NT2/D1 (cell line): ENCODE measurements around the gene KIF1A.

Experiments used
- SUZ12 ChIP-seq: IDR thresholded peaks from 2 replicates; pipeline ENCODE4 v1.6.1; 2011; ENCODE audit not compliant: insufficient read length, insufficient read depth; ENCODE audit errors: extremely low read depth
- YY1 ChIP-seq: IDR thresholded peaks from 2 replicates; pipeline ENCODE4 v1.6.1; 2011; ENCODE audit not compliant: insufficient read length, insufficient read depth
- ZNF274 ChIP-seq: IDR thresholded peaks from 2 replicates; pipeline ENCODE4 v1.6.1; 2011; ENCODE audit warnings: mild to moderate bottlenecking, low read depth, low read length

DNA sequence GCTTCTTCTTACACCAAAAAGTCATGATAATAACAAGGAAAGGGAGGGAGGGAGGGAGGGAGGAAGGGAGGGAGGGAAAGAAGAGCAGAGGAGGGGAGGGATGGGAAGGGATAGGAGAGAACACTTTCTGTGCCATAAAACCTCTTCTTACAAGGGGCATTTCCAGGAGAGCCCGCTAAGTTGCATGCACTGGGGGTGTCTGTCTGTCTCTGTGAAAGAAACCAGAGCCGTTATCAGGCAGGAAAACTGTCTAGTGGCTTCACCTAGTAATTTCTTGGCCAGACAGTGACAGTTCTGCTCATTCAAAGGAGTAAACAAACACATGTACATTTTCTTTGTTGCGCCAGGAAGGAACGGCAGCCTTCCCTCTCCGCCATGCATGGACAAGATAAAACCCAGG lies 82.5 kb downstream of the KIF1A start:
- TF ChIP-seq ZNF274 (no peak), SUZ12 (no peak), YY1 (no peak)
